Measurements from ENCODE around the gene POGK.

GRCh38 chr1:166808952-166809351 lies 30.3 kb upstream of the POGK start:
- TF ChIP-seq CREB1 (IDR thresholded peaks at IDR 0.05; ENCODE audit: low read depth) (no peak), CEBPB (IDR thresholded peaks at IDR 0.05) (no peak)
